MM.1S (cell line): ENCODE results near the gene MYLK4.

Experiments used
- EZH2 ChIP-seq: fragments of 300-600 bp; sonication (generic); optimal IDR thresholded peaks from 2 replicates; pipeline ENCODE3; 2017; ENCODE audit warnings: low read depth, mild to moderate bottlenecking, antibody characterized with exemption, low read length, mixed read lengths
- TF ChIP-seq, protein P1 (sequence below): fragments of 300-600 bp; sonication (generic); IDR thresholded peaks from 2 replicates; pipeline ENCODE4 v1.5.1; 2016; ENCODE audit warnings: antibody characterized with exemption, low read length, mixed read lengths

GRCh38 chr6:2775003-2775402 lies 24.3 kb upstream of the MYLK4 start:
- TF ChIP-seq, protein P1, sequence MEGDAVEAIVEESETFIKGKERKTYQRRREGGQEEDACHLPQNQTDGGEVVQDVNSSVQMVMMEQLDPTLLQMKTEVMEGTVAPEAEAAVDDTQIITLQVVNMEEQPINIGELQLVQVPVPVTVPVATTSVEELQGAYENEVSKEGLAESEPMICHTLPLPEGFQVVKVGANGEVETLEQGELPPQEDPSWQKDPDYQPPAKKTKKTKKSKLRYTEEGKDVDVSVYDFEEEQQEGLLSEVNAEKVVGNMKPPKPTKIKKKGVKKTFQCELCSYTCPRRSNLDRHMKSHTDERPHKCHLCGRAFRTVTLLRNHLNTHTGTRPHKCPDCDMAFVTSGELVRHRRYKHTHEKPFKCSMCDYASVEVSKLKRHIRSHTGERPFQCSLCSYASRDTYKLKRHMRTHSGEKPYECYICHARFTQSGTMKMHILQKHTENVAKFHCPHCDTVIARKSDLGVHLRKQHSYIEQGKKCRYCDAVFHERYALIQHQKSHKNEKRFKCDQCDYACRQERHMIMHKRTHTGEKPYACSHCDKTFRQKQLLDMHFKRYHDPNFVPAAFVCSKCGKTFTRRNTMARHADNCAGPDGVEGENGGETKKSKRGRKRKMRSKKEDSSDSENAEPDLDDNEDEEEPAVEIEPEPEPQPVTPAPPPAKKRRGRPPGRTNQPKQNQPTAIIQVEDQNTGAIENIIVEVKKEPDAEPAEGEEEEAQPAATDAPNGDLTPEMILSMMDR = no peak
- TF ChIP-seq EZH2 = no peak
